ENCODE results near the gene KL. TPM values are rescaled to one million over a fixed set of nuclear protein-coding genes. Genes with fewer than 3 reads are reported as not detected.

KL gene
- total and polyA plus RNA-seq, 7 donors: 0.52 to 1.7 (median 0.95) TPM

DNA sequence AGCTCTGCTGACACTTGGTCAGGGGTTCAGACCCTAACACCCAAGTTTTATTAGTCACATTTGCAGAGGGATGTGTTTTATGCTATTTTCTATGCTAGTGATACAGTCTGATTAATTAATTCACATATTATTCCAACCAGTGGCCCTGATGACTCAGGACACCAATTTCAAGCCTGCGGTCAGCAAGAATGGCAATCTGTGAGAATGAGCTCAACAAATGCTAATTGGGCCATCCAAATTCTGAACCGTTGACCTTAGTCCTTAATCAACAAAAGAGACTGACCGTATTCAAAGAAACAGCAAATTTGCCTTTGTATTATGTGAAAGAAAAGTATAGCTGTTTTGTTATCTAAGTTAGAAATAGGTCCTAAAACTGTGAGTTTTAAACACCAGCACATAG lies 9.6 kb upstream of the KL start:
- no peak overlapping the region for H3K27ac ChIP-seq
- ATAC-seq: no peak
- intact Hi-C loops (cut with DNase I): no loop called here
- peaks cover 11% of the 10 kb centered on the region for H3K9me3 ChIP-seq
- TF ChIP-seq CTCF (IDR thresholded peaks at IDR 0.05): no peak
- DNase-seq: no peak
- H3K27me3 ChIP-seq (ENCODE audit: insufficient read depth in 3 of 3, low read length in 2 of 3): peaks cover 0 to 1% (median 0%) of the 10 kb centered on the region in 3 donors
- 83 to 84% (median 83%) methylated on average over 3 of the region's 3 CpGs for WGBS, 3 donors
- no peaks in the 10 kb centered on the region for H3K4me1 ChIP-seq
- H3K4me3 ChIP-seq: no peak overlapping the region
- H3K36me3 ChIP-seq (ENCODE audit: insufficient read depth in 1 of 2, low read depth in 1 of 2): no peaks in the 10 kb centered on the region

DNA sequence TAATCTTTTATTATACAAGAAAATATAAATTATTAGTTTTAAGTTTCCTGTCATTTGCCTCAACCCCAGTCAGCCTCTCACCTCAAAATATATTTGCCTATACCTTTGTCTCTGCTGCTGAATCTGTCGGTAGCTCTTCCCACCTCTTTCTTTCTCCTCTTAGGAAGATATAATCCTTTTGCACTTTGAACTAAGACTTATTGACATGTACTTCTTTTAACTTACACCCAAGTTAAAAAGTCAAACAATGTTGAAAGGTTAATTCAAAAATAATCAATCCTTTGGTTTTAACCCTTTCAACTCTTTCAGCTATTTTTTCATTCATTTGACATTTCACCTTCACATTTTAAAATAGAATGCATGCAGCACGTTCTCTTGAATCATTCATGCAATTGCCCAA lies 9.0 kb upstream of the KL start:
- Histone ChIP-seq H3K27me3 (ENCODE audit: insufficient read depth in 3 of 3, low read length in 2 of 3) (peaks cover 0 to 1% (median 0%) of the 10 kb centered on the region in 3 donors), H3K27ac (no peak overlapping the region), H3K4me1 (no peaks in the 10 kb centered on the region), H3K4me3 (no peak overlapping the region), H3K36me3 (ENCODE audit: insufficient read depth in 1 of 2, low read depth in 1 of 2) (no peaks in the 10 kb centered on the region), H3K9me3 (peaks cover 11% of the 10 kb centered on the region)
- ATAC-seq (no peak), DNase-seq (no peak)
- intact Hi-C loops (cut with DNase I): no loop called here
- TF ChIP-seq CTCF (IDR thresholded peaks at IDR 0.05): no peak
- 95 to 96% (median 95%) methylated on average over 2 of the region's 2 CpGs for WGBS, 3 donors

DNA sequence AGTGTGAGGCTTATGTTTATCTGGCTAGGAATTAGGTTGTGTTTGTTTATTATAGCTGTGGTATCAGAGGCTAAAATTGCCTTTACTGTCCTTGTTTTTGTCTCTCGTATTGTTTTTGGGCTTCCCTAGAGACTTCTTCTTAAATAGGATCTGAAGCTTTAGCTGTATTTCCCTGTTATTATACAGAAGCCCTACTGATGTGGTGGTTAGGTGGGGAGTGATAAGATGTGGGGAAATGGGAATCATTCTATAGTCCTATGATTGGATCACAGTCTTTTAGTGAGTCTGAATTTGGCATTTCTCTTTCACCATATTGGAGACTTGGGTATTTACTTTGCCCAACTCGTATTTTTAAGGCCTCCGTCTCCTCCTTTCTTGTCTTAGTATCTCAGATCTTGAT lies 8.3 kb upstream of the KL start:
- 88 to 96% (median 95%) methylated on average over 3 of the region's 3 CpGs for WGBS, 3 donors
- TF ChIP-seq CTCF (IDR thresholded peaks at IDR 0.05): no peak
- DNase-seq (no peak), ATAC-seq (no peak)
- Histone ChIP-seq H3K4me3 (no peak overlapping the region), H3K36me3 (ENCODE audit: insufficient read depth in 1 of 2, low read depth in 1 of 2) (no peaks in the 10 kb centered on the region), H3K27me3 (ENCODE audit: insufficient read depth in 3 of 3, low read length in 2 of 3) (peaks cover 0 to 3% (median 1%) of the 10 kb centered on the region in 3 donors), H3K4me1 (no peaks in the 10 kb centered on the region), H3K9me3 (peaks cover 11% of the 10 kb centered on the region), H3K27ac (no peak overlapping the region)
- intact Hi-C loops (cut with DNase I): no loop called here

DNA sequence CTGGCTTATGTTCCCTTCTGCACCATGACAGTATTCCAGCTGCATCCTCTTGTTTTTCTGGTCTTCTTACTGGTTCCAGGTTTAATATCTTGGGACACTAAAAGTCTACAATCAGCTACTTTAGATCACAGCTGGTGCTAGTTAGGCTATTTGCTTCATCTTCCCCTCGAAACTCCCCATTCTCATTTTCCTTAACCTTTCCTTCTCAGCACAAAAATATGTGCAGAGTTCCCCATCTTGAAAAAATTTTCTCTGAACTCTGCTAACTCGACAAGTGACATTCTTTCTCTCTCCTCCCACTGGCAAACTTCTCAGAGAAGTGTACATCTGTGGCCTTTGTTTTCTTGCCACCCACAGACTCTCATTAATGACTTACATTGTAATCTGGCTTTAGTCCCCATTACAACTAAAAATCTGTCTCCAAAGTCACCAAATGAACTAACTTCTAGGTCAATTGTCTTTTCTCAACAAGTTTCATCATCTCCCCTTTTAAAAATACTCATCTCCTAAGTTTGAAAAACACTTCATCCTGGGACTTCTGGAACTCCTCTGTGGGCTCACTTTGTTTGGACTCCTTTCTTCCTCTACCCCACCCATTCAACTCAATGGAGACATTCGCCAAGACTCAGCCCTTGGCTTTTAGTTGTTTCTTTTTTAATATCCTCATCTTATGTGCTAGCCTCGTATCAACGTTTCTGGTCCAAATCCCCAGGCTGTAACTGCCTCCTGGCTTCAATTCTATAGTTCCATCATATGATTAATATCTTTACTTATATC lies 7.1 kb upstream of the KL start:
- intact Hi-C loops (cut with DNase I): no loop called here
- no peaks in the 10 kb centered on the region for H3K36me3 ChIP-seq (ENCODE audit: insufficient read depth in 1 of 2, low read depth in 1 of 2)
- no peak for DNase-seq
- peaks cover 11% of the 10 kb centered on the region for H3K9me3 ChIP-seq
- ATAC-seq: no peak
- H3K4me1 ChIP-seq: no peaks in the 10 kb centered on the region
- 45 to 56% (median 55%) methylated on average over 5 of the region's 5 CpGs for WGBS, 3 donors
- TF ChIP-seq CTCF (IDR thresholded peaks at IDR 0.05): no peak
- H3K4me3 ChIP-seq: no peak overlapping the region
- no peak overlapping the region for H3K27ac ChIP-seq
- H3K27me3 ChIP-seq (ENCODE audit: insufficient read depth in 3 of 3, low read length in 2 of 3): peaks cover 0 to 12% (median 1%) of the 10 kb centered on the region in 3 donors
